GM23338 (cell line): Measurements from ENCODE around the gene DNASE2.

ENCODE experiments used
- CREB1 ChIP-seq: fragments of 250-450 bp; sonication (Bioruptor Pico); IDR thresholded peaks from 2 replicates; pipeline ENCODE4 v1.5.0; 2020; ENCODE audit warnings: low read depth, mild to moderate bottlenecking, moderate library complexity
- CTCF ChIP-seq, 2 experiments: fragments of 200-600 bp in 1 of 2; sonication (generic) in 1 of 2; conservative IDR thresholded peaks; 2 replicates each; pipeline versions ENCODE4 v1.5.1 to v1.6.1; 2016 to 2017; ENCODE audit warnings: antibody characterized with exemption in 2 of 2, low read depth in 2 of 2, mild to moderate bottlenecking in 2 of 2, moderate library complexity in 1 of 2
- EZH2 ChIP-seq: fragments of 200-600 bp; sonication (generic); IDR thresholded peaks from one replicate; pipeline ENCODE4 v1.8.0; 2017; ENCODE audit warnings: antibody characterized with exemption, mild to moderate bottlenecking, low read depth; ENCODE audit not compliant: unreplicated experiment
- EZH2phosphoT487 ChIP-seq: fragments of 200-600 bp; sonication (generic); IDR thresholded peaks from one replicate; pipeline ENCODE4 v1.8.1; 2018; ENCODE audit warnings: antibody characterized with exemption; ENCODE audit not compliant: unreplicated experiment
- JUNB ChIP-seq: IDR thresholded peaks from one replicate; pipeline ENCODE4 v1.6.1; 2016; ENCODE audit warnings: antibody characterized with exemption; ENCODE audit not compliant: unreplicated experiment
- NANOG ChIP-seq: IDR thresholded peaks from 2 replicates; pipeline ENCODE4 v1.6.1; 2016; ENCODE audit warnings: antibody characterized with exemption, borderline replicate concordance
- POLR2AphosphoS5 ChIP-seq: IDR thresholded peaks from 2 replicates; pipeline ENCODE4 v1.6.1; 2016; ENCODE audit warnings: antibody characterized with exemption, low read depth
- REST ChIP-seq: IDR thresholded peaks from one replicate; pipeline ENCODE4 v1.6.1; 2018; ENCODE audit warnings: antibody characterized with exemption; ENCODE audit not compliant: unreplicated experiment
- STAT1 ChIP-seq: IDR thresholded peaks from one replicate; pipeline ENCODE4 v1.6.1; 2016; ENCODE audit warnings: antibody characterized with exemption; ENCODE audit not compliant: unreplicated experiment
- ZNF331 ChIP-seq: fragments of 250-450 bp; sonication (Bioruptor Pico); IDR thresholded peaks from 2 replicates; pipeline ENCODE4 v1.5.0; 2020; ENCODE audit warnings: low read depth, mild to moderate bottlenecking, moderate library complexity
- TF ChIP-seq, protein P1 (sequence below): IDR thresholded peaks from 2 replicates; pipeline ENCODE4 v1.6.1; 2016; ENCODE audit warnings: antibody characterized with exemption

GRCh38 chr19:12886651-12886968 is 5.4 kb upstream of the DNASE2 start:
- TF ChIP-seq CTCF (conservative IDR thresholded peaks at IDR 0.05; ENCODE audit: low read depth in 2 of 2) (no peak), REST (no peak), EZH2 (no peak), CREB1 (CRISPR knock-in tag) (no peak), POLR2AphosphoS5 (no peak), STAT1 (no peak), EZH2phosphoT487 (no peak), JUNB (no peak), NANOG (no peak), ZNF331 (CRISPR knock-in tag) (no peak)
- TF ChIP-seq, protein P1, sequence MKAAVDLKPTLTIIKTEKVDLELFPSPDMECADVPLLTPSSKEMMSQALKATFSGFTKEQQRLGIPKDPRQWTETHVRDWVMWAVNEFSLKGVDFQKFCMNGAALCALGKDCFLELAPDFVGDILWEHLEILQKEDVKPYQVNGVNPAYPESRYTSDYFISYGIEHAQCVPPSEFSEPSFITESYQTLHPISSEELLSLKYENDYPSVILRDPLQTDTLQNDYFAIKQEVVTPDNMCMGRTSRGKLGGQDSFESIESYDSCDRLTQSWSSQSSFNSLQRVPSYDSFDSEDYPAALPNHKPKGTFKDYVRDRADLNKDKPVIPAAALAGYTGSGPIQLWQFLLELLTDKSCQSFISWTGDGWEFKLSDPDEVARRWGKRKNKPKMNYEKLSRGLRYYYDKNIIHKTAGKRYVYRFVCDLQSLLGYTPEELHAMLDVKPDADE, result no peak
